ENCODE measurements around the gene GYS1.

GRCh38 chr19:48958006-48958405 lies 35.1 kb downstream of the GYS1 start:
- no peak for TF ChIP-seq CTCF (IDR thresholded peaks at IDR 0.05; ENCODE audit: insufficient read depth, low read length)
- no peak for TF ChIP-seq POLR2AphosphoS5 (IDR thresholded peaks at IDR 0.05; ENCODE audit: low read depth)
